Activated CD4-positive, alpha-beta memory T cell treated with anti-CD3 and anti-CD28 coated beads, Interleukin-2, amount 10 ng/mL, durations not matched to agents 7 days and 5 days (primary cell): ENCODE data around the gene MRPL46. TPM values are rescaled to one million over a fixed set of nuclear protein-coding genes. Genes with fewer than 3 reads are reported as not detected.

ENCODE experiments used
- CTCF ChIA-PET: fragments of 350-600 bp; sonication (Branson Sonifier 250); formaldehyde crosslinking; loops from one replicate; lab custom pipeline; 2021; ENCODE audit warnings: antibody characterized with exemption, inconsistent platforms; lab: Charles Lee
- POLR2A ChIA-PET: fragments of 350-600 bp; sonication (Branson Sonifier 250); formaldehyde crosslinking; loops from one replicate; lab custom pipeline; 2021; ENCODE audit warnings: antibody characterized with exemption; lab: Charles Lee
- DNase-seq: peaks from one replicate; pipeline ENCODE4 v3.0.0-alpha.2; 2020
- H3K27ac Mint-ChIP-seq: one replicate; pipeline ENCODE4 v1.8.0; 2021; ENCODE audit warnings: mild to moderate bottlenecking, mixed read lengths
- H3K27me3 Mint-ChIP-seq: one replicate; pipeline ENCODE4 v1.8.0; 2021; ENCODE audit warnings: mixed read lengths
- H3K36me3 Mint-ChIP-seq: one replicate; pipeline ENCODE4 v1.8.0; 2021; ENCODE audit warnings: low read depth, mixed read lengths
- H3K4me1 Mint-ChIP-seq: one replicate; pipeline ENCODE4 v1.8.0; 2021; ENCODE audit warnings: mixed read lengths
- H3K4me3 Mint-ChIP-seq: one replicate; pipeline ENCODE4 v1.8.0; 2021; ENCODE audit warnings: mild to moderate bottlenecking, mixed read lengths
- H3K9me3 Mint-ChIP-seq: one replicate; pipeline ENCODE4 v1.8.0; 2021; ENCODE audit warnings: mixed read lengths
- total RNA-seq, 2 experiments: library from RNA; stranded (reverse); gene quantifications; one replicate each; pipeline ENCODE4 v1.2.3, GENCODE V29; 2021

The MRPL46 gene
- 10 to 100 TPM; 20.3 to 23.9 TPM for total RNA-seq

DNA sequence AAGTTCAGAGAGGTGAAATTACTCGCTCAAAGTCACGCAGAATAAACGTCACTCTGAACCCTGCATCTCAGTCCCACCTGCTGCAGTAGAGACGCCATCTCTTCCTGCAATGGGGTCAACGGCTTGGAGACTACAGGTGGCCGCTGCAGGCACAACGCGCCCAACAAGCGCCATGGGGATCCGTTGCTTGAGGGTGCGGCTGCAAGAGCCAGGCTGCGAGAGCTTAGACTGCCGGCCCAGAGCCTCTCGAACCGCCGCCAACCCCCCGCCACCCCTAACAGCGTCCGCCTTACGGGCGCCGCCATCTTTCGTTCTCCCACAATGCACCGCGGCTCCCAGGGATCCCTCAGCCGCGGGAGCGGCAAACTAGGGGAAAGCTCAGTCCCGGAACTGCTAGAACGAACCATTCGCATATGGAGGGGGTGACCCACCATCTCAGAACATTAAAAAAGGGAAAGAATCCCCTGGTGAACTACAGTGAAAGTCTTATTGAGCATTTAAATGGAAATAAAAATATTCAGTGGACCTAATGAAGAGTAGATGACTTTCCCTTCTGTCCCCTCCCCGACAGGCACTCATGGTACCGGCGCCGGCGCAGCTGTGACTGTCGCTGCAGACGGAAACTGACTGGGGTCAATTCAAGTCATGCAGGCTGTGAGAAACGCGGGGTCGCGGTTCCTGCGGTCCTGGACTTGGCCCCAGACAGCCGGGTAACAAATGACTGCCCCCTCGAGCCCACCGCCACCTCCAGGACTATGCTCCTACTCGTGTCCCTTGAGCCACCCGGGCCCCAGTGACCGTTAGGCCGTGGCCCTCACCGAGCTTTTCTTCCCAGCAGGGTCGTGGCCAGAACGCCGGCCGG, at the start of gene MRPL46, which contains the start of gene MRPS11:
TSS of gene MRPL46 (minus strand) at position 316 of the 862 bp plus-strand sequence. CDS start at position 305, 11 bp downstream.
TSS of gene MRPS11 (plus strand) at position 636 of the 862 bp plus-strand sequence. CDS start at position 646, 10 bp downstream.
- H3K4me1 Mint-ChIP-seq, result peaks cover 42% of the 10 kb centered on the region
- ChIA-PET POLR2A (interaction anchor here (0.6 to 2.0 kb wide), 14 partner anchors 9 to 779 kb away, joined by 3 to 22 read pairs (median 3); partner anchors contain the start of gene ABHD2), CTCF (interaction anchor here (0.5 to 5.3 kb wide), 9 partner anchors 10 to 1767 kb away, joined by 3 to 30 read pairs (median 5); partner anchors contain the start of gene AEN)
- peak within 1 kb of the TSS; percentile 93 for H3K27ac Mint-ChIP-seq
- peaks cover 26% of the 10 kb centered on the region for H3K36me3 Mint-ChIP-seq
- no peaks in the 10 kb centered on the region for H3K9me3 Mint-ChIP-seq
- H3K4me3 Mint-ChIP-seq, result peak within 1 kb of the TSS; percentile 87
- DNase-seq, result peak; percentile 90
- H3K27me3 Mint-ChIP-seq, result no peaks in the 10 kb centered on the region

- no peak for DNase-seq
- Mint-ChIP-seq H3K9me3 (no peaks in the 10 kb centered on the region), H3K4me3 (no peak overlapping the region), H3K36me3 (no peaks in the 10 kb centered on the region), H3K4me1 (no peaks in the 10 kb centered on the region), H3K27me3 (no peaks in the 10 kb centered on the region), H3K27ac (no peak overlapping the region)
- ChIA-PET POLR2A (no interaction called here), CTCF (no interaction called here)
Observed at GRCh38 chr15:88513195-88513594, 46.0 kb upstream of the MRPL46 start.

DNA sequence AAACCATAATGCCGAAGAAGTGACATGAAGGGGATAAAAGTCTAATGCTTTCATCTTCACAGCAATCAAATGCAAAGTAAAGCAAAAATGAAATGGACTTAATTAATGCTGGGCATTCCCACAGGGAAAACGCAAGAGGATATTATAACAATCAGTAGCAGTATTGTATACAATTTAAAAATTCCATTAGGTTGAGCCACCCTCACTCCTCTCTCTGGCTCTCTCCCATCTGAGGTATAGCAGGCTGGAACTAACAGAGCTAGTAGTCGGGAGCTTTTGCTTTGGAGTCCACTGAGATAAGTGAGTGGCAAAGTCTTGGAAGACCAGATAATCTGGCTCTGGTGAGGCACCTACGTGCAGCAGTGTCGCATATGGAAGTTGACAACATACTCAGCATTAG, 45.4 kb upstream of the MRPL46 start:
- DNase-seq, result no peak
- no peaks in the 10 kb centered on the region for H3K4me1 Mint-ChIP-seq
- ChIA-PET POLR2A (no interaction called here), CTCF (no interaction called here)
- H3K27ac Mint-ChIP-seq, result no peak overlapping the region
- no peak overlapping the region for H3K4me3 Mint-ChIP-seq
- no peaks in the 10 kb centered on the region for H3K36me3 Mint-ChIP-seq
- no peaks in the 10 kb centered on the region for H3K9me3 Mint-ChIP-seq
- H3K27me3 Mint-ChIP-seq, result no peaks in the 10 kb centered on the region

DNA sequence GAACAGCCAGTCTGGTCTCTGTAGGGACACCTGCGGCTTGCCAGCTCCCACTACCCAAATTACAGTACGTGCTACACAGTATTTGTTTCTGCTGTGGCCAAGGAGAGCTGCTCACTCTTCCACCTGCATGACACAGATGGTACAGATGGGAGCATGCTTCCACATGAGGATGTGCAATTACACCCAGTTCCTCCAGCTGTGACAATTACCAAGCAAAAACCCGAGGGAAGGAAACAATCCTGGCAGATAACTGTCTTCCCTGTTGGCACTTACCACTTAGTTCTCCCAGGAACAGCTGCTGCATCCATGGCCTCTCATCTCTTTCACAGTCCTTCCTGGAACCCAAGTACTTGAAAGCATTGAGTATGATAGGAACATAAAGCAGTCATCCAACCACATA, 44.9 kb upstream of the MRPL46 start:
- POLR2A ChIA-PET, result no interaction called here
- H3K4me3 Mint-ChIP-seq, result no peak overlapping the region
- DNase-seq, result no peak
- CTCF ChIA-PET, result no interaction called here
- no peaks in the 10 kb centered on the region for H3K36me3 Mint-ChIP-seq
- no peaks in the 10 kb centered on the region for H3K9me3 Mint-ChIP-seq
- H3K27ac Mint-ChIP-seq, result no peak overlapping the region
- no peaks in the 10 kb centered on the region for H3K27me3 Mint-ChIP-seq
- no peaks in the 10 kb centered on the region for H3K4me1 Mint-ChIP-seq

DNA sequence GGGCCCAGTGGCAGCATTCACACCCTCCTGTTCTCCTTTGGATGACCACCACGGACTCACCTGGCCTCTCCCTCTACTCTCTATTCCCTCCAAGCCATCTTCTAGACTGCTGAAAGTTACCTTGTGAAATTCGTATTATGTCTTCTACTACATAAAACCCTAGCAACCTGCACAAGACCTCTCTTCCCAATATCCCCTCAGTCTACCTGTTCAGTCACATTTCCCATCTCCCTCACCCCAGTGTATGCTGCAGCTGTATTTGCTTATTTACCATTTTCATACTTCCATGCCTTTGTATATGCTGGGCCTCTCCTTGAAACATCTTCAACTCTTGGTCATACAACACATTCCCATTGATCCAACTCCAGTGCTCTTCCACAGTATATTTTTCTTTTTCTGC, 44.0 kb upstream of the MRPL46 start:
- POLR2A ChIA-PET, result no interaction called here
- H3K4me1 Mint-ChIP-seq, result no peaks in the 10 kb centered on the region
- H3K9me3 Mint-ChIP-seq, result no peaks in the 10 kb centered on the region
- CTCF ChIA-PET, result interaction anchor here (1.0 kb wide), 1 partner anchor 264 kb away, joined by 5 read pairs; no protein-coding TSS in a partner anchor
- no peak overlapping the region for H3K4me3 Mint-ChIP-seq
- H3K27ac Mint-ChIP-seq, result no peak overlapping the region
- DNase-seq, result no peak
- H3K36me3 Mint-ChIP-seq, result no peaks in the 10 kb centered on the region
- no peaks in the 10 kb centered on the region for H3K27me3 Mint-ChIP-seq

- no peak overlapping the region for H3K27ac Mint-ChIP-seq
- H3K9me3 Mint-ChIP-seq, result no peaks in the 10 kb centered on the region
- H3K36me3 Mint-ChIP-seq, result no peaks in the 10 kb centered on the region
- POLR2A ChIA-PET, result no interaction called here
- H3K4me3 Mint-ChIP-seq, result no peak overlapping the region
- no peaks in the 10 kb centered on the region for H3K4me1 Mint-ChIP-seq
- no peak for DNase-seq
- no peaks in the 10 kb centered on the region for H3K27me3 Mint-ChIP-seq
- CTCF ChIA-PET, result interaction anchor here (1.0 kb wide), 1 partner anchor 263 kb away, joined by 5 read pairs; no protein-coding TSS in a partner anchor
Observed at GRCh38 chr15:88509964-88510363, 42.8 kb upstream of the MRPL46 start.

DNA sequence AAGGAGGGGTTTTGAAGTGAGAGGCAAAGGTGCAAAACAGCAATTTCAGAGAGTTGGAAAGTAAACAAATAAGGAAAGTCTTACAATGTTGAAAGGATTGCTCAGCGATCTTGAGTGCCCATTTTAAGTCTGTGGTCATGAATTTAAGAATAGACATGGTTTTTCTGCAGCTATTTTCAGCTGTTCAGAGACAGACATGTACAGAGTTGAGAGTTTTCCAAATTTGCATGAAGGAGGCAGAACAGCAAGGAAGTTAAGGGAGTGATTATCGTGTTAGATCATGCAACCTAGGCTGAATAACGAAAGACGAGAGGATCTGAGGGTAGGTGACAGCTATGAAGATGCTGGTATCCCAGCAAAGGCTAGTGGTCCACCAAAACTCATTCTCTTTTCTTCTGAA, 42.1 kb upstream of the MRPL46 start:
- CTCF ChIA-PET, result no interaction called here
- H3K27ac Mint-ChIP-seq, result no peak overlapping the region
- H3K27me3 Mint-ChIP-seq, result no peaks in the 10 kb centered on the region
- no peaks in the 10 kb centered on the region for H3K36me3 Mint-ChIP-seq
- no peaks in the 10 kb centered on the region for H3K4me1 Mint-ChIP-seq
- H3K9me3 Mint-ChIP-seq, result no peaks in the 10 kb centered on the region
- POLR2A ChIA-PET, result no interaction called here
- H3K4me3 Mint-ChIP-seq, result no peak overlapping the region
- DNase-seq, result no peak

DNA sequence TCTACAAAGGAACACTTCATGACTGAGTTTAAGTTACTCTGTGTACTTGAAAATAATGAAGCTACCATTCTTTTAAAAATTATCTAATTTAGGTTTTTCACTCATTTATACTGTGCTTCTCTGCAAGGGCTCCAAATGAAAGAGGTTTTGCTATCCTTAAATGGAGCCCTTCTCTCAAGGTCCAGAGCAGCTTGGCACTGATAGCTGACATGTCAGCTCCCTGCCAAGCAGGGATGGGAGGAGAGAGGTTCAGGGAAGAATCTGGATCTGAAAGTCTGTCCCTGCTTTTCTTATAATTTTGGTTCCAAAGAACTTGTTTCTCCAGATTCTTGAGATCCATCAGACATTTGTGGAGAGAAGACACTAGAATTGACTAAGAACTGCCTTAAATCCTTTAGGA, 39.4 kb upstream of the MRPL46 start:
- H3K36me3 Mint-ChIP-seq, result no peaks in the 10 kb centered on the region
- no peak for DNase-seq
- ChIA-PET CTCF (no interaction called here), POLR2A (no interaction called here)
- no peak overlapping the region for H3K27ac Mint-ChIP-seq
- H3K27me3 Mint-ChIP-seq, result no peaks in the 10 kb centered on the region
- H3K9me3 Mint-ChIP-seq, result no peaks in the 10 kb centered on the region
- H3K4me3 Mint-ChIP-seq, result no peak overlapping the region
- no peaks in the 10 kb centered on the region for H3K4me1 Mint-ChIP-seq

DNA sequence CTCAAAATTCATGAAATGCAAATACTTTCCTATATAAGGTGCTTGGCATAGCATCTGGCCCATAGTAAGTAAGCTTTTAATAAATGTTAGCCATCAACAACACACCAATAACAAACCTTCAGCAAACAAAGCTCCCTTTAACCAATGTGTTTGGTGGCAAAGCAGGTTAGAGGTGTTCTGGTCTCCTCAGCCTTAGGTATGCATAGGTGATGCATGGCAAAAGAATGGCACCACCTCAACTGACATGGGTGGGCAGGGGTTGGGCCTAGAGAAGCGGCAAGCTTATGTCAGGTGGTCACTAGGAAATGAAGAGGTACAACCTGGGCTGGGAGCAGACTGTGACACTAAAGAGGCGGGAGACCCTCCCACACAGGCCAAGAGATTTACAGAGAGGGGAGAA, 38.5 kb upstream of the MRPL46 start:
- POLR2A ChIA-PET, result no interaction called here
- no peaks in the 10 kb centered on the region for H3K27me3 Mint-ChIP-seq
- H3K27ac Mint-ChIP-seq, result no peak overlapping the region
- DNase-seq, result no peak
- H3K4me1 Mint-ChIP-seq, result no peaks in the 10 kb centered on the region
- H3K9me3 Mint-ChIP-seq, result no peaks in the 10 kb centered on the region
- no peaks in the 10 kb centered on the region for H3K36me3 Mint-ChIP-seq
- H3K4me3 Mint-ChIP-seq, result no peak overlapping the region
- CTCF ChIA-PET, result no interaction called here

DNA sequence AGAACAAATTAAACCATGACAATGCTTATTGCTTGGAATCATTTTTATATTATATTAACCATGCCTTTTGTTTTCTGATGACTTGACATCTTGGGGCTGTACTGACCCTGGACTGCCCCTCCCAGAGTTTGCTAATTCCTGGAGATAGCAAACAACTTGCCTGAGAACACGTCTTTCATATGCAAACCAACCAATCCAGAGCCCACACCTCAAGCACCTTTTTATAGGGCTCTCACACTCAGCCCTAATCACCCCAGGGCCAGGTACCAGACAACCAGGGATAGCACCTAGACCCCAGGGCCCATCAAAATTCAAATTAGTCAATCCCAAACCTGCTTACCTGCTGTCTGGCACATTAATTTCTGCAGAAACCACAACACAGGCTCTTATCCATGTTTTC, 37.3 kb upstream of the MRPL46 start:
- Mint-ChIP-seq H3K27me3 (no peaks in the 10 kb centered on the region), H3K4me1 (no peaks in the 10 kb centered on the region), H3K9me3 (no peaks in the 10 kb centered on the region), H3K36me3 (no peaks in the 10 kb centered on the region), H3K4me3 (no peak overlapping the region), H3K27ac (no peak overlapping the region)
- ChIA-PET CTCF (no interaction called here), POLR2A (no interaction called here)
- no peak for DNase-seq

- no peak for DNase-seq
- Mint-ChIP-seq H3K36me3 (no peaks in the 10 kb centered on the region), H3K4me3 (no peak overlapping the region), H3K9me3 (no peaks in the 10 kb centered on the region), H3K27ac (no peak overlapping the region), H3K27me3 (no peaks in the 10 kb centered on the region), H3K4me1 (no peaks in the 10 kb centered on the region)
- POLR2A ChIA-PET, result no interaction called here
- CTCF ChIA-PET, result no interaction called here
Observed at GRCh38 chr15:88498996-88499395, 31.8 kb upstream of the MRPL46 start.

DNA sequence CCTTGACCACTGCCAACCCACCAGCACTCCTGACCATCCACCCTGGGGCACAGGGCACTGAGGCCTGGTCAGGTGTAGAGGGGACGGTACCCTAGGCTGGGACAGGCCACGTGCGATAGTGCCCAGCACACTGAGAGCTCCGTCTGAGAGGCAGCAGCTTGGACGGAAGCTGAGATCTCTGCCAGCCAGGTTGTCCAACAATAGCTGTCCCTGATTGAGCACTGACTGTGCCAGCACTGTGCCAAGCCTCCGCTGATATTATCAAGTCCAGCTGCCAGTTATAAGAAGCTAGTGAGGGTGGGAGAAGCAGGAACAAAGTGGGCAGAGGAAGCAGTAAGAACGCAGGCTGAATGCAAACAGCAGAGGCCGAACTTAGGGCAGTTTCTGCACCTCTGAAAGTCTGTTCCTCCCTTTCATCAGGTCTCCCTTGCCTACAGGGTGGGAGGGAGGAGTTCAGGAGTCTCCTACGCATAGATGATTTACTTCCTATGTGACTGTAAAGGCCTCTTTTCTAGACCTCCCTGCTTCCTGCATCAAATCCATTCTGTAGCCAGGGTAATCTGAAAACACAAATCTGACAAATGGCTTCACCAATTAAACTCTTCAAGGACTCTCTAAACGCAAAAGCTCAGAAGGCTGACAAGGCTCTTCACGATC, 30.0 kb upstream of the MRPL46 start:
- DNase-seq, result no peak
- no peak overlapping the region for H3K4me3 Mint-ChIP-seq
- H3K9me3 Mint-ChIP-seq, result no peaks in the 10 kb centered on the region
- no peaks in the 10 kb centered on the region for H3K4me1 Mint-ChIP-seq
- no peaks in the 10 kb centered on the region for H3K27me3 Mint-ChIP-seq
- ChIA-PET CTCF (no interaction called here), POLR2A (no interaction called here)
- H3K36me3 Mint-ChIP-seq, result no peaks in the 10 kb centered on the region
- H3K27ac Mint-ChIP-seq, result no peak overlapping the region

GRCh38 chr15:88493844-88494243, 26.7 kb upstream of the MRPL46 start:
- CTCF ChIA-PET, result no interaction called here
- Mint-ChIP-seq H3K27ac (no peak overlapping the region), H3K4me1 (no peaks in the 10 kb centered on the region), H3K9me3 (no peaks in the 10 kb centered on the region), H3K27me3 (no peaks in the 10 kb centered on the region), H3K36me3 (no peaks in the 10 kb centered on the region), H3K4me3 (no peak overlapping the region)
- DNase-seq, result no peak
- POLR2A ChIA-PET, result no interaction called here
